GM12874 (cell line): ENCODE data around the gene CCNB1IP1.

Source experiments
- CTCF ChIP-seq: IDR thresholded peaks from 2 replicates; pipeline ENCODE4 v1.5.1; 2011; ENCODE audit warnings: low read depth, mild to moderate bottlenecking, control low read depth, low read length, moderate library complexity; ENCODE audit not compliant: insufficient read depth

Gene CCNB1IP1

GRCh38 chr14:20375471-20375870 is 42.4 kb upstream of the CCNB1IP1 start:
- no peak for TF ChIP-seq CTCF

- no peak for TF ChIP-seq CTCF
Observed at GRCh38 chr14:20372796-20373195, 39.7 kb upstream of the CCNB1IP1 start.

GRCh38 chr14:20365928-20366327 is 32.8 kb upstream of the CCNB1IP1 start:
- TF ChIP-seq CTCF, result no peak

- no peak for TF ChIP-seq CTCF
Observed at GRCh38 chr14:20356422-20356821, 23.3 kb upstream of the CCNB1IP1 start.

- TF ChIP-seq CTCF, result no peak
Observed at GRCh38 chr14:20350860-20351259, 17.8 kb upstream of the CCNB1IP1 start.

- TF ChIP-seq CTCF, result no peak
Observed at GRCh38 chr14:20350282-20350681, 17.2 kb upstream of the CCNB1IP1 start.

GRCh38 chr14:20347747-20348146 is 14.7 kb upstream of the CCNB1IP1 start:
- no peak for TF ChIP-seq CTCF

GRCh38 chr14:20346713-20347112 is 13.6 kb upstream of the CCNB1IP1 start:
- TF ChIP-seq CTCF, result no peak
